ENCODE results near the gene ZNF425.
"Not testable (repeated sequence)": the region's sequence is repeated elsewhere in the genome, so short reads cannot be mapped to it uniquely, and the experiment has no call there.

Gene ZNF425

GRCh38 chr7:149103424-149103823 is 22.7 kb downstream of the ZNF425 start:
- no peaks in the 10 kb centered on the region for H3K36me3 Mint-ChIP-seq
- no peak overlapping the region for H3K4me3 Mint-ChIP-seq
- no peak for DNase-seq
- H3K27ac Mint-ChIP-seq = no peak overlapping the region
- H3K9me3 Mint-ChIP-seq = no peaks in the 10 kb centered on the region
- no peaks in the 10 kb centered on the region for H3K27me3 Mint-ChIP-seq
- H3K4me1 Mint-ChIP-seq = no peaks in the 10 kb centered on the region
- CTCF ChIA-PET = no interaction called here

GRCh38 chr7:149102666-149103065 is 23.5 kb downstream of the ZNF425 start:
- CTCF ChIA-PET = no interaction called here
- no peaks in the 10 kb centered on the region for H3K4me1 Mint-ChIP-seq
- no peak for DNase-seq
- no peak overlapping the region for H3K27ac Mint-ChIP-seq
- no peaks in the 10 kb centered on the region for H3K9me3 Mint-ChIP-seq
- H3K27me3 Mint-ChIP-seq = no peaks in the 10 kb centered on the region
- H3K36me3 Mint-ChIP-seq = no peaks in the 10 kb centered on the region
- no peak overlapping the region for H3K4me3 Mint-ChIP-seq

- no peaks in the 10 kb centered on the region for H3K36me3 Mint-ChIP-seq
- no peak for DNase-seq
- H3K27me3 Mint-ChIP-seq = peaks cover 6% of the 10 kb centered on the region
- no peaks in the 10 kb centered on the region for H3K9me3 Mint-ChIP-seq
- H3K4me1 Mint-ChIP-seq = no peaks in the 10 kb centered on the region
- no peak overlapping the region for H3K27ac Mint-ChIP-seq
- CTCF ChIA-PET = no interaction called here
- H3K4me3 Mint-ChIP-seq = no peak overlapping the region
Measured at GRCh38 chr7:149100821-149101220, 25.3 kb downstream of the ZNF425 start.

GRCh38 chr7:149099058-149099457 is 27.1 kb downstream of the ZNF425 start:
- no peak for DNase-seq
- no peak overlapping the region for H3K27ac Mint-ChIP-seq
- CTCF ChIA-PET = interaction anchor here (1.2 kb wide), 1 partner anchor 34 kb away, joined by 3 read pairs; no protein-coding TSS in a partner anchor
- H3K36me3 Mint-ChIP-seq = no peaks in the 10 kb centered on the region
- H3K27me3 Mint-ChIP-seq = peaks cover 6% of the 10 kb centered on the region
- H3K4me1 Mint-ChIP-seq = no peaks in the 10 kb centered on the region
- H3K9me3 Mint-ChIP-seq = no peaks in the 10 kb centered on the region
- H3K4me3 Mint-ChIP-seq = no peak overlapping the region

GRCh38 chr7:149097088-149097487 is 29.0 kb downstream of the ZNF425 start:
- no peak for DNase-seq
- Mint-ChIP-seq H3K9me3 (no peaks in the 10 kb centered on the region), H3K36me3 (no peaks in the 10 kb centered on the region), H3K27me3 (peaks cover 6% of the 10 kb centered on the region), H3K4me1 (no peaks in the 10 kb centered on the region), H3K27ac (no peak overlapping the region), H3K4me3 (no peak overlapping the region)
- CTCF ChIA-PET = interaction anchor here (1.8 kb wide), 1 partner anchor 92 kb away, joined by 6 read pairs; no protein-coding TSS in a partner anchor

- H3K9me3 Mint-ChIP-seq = no peaks in the 10 kb centered on the region
- peaks cover 19% of the 10 kb centered on the region for H3K4me1 Mint-ChIP-seq
- H3K27ac Mint-ChIP-seq = no peak overlapping the region
- peaks cover 6% of the 10 kb centered on the region for H3K27me3 Mint-ChIP-seq
- H3K4me3 Mint-ChIP-seq = no peak overlapping the region
- no peak for DNase-seq
- CTCF ChIA-PET = interaction anchor here (0.8 to 0.9 kb wide), 2 partner anchors 88 kb away, joined by 3 read pairs; no protein-coding TSS in a partner anchor
- no peaks in the 10 kb centered on the region for H3K36me3 Mint-ChIP-seq
Measured at GRCh38 chr7:149093228-149093627, 32.9 kb downstream of the ZNF425 start.

GRCh38 chr7:149092244-149092643 is 33.9 kb downstream of the ZNF425 start:
- not testable (repeated sequence) for DNase-seq, H3K36me3 Mint-ChIP-seq, H3K27me3 Mint-ChIP-seq, H3K4me3 Mint-ChIP-seq, H3K9me3 Mint-ChIP-seq
- CTCF ChIA-PET = interaction anchor here (0.9 kb wide), 1 partner anchor 87 kb away, joined by 3 read pairs; no protein-coding TSS in a partner anchor
- Mint-ChIP-seq H3K4me1 (peaks cover 20% of the 10 kb centered on the region), H3K27ac (peak overlapping the region; percentile 42)

GRCh38 chr7:149090397-149091195 is 35.5 kb downstream of the ZNF425 start, which contains the start of gene ZNF786:
TSS of gene ZNF786 (minus strand) at chr7:149090718. CDS start at chr7:149090640, 78 bp downstream.
- Mint-ChIP-seq H3K4me3 (peak within 1 kb of the TSS; percentile 90), H3K9me3 (peaks cover 2% of the 10 kb centered on the region), H3K36me3 (peaks cover 8% of the 10 kb centered on the region), H3K4me1 (peaks cover 20% of the 10 kb centered on the region), H3K27ac (peak within 1 kb of the TSS; percentile 98), H3K27me3 (no peaks in the 10 kb centered on the region)
- peak; percentile 93 for DNase-seq
- CTCF ChIA-PET = interaction anchor here (0.5 kb wide), 1 partner anchor 84 kb away, joined by 3 read pairs; no protein-coding TSS in a partner anchor

GRCh38 chr7:149087376-149087775 is 38.7 kb downstream of the ZNF425 start:
- peaks cover 22% of the 10 kb centered on the region for H3K36me3 Mint-ChIP-seq
- CTCF ChIA-PET = interaction anchor here (2.3 kb wide), 1 partner anchor 22 kb away, joined by 9 read pairs; no protein-coding TSS in a partner anchor
- no peak for DNase-seq
- H3K9me3 Mint-ChIP-seq = peaks cover 19% of the 10 kb centered on the region
- H3K4me1 Mint-ChIP-seq = peaks cover 20% of the 10 kb centered on the region
- no peak overlapping the region for H3K27ac Mint-ChIP-seq
- H3K27me3 Mint-ChIP-seq = no peaks in the 10 kb centered on the region
- H3K4me3 Mint-ChIP-seq = no peak overlapping the region

GRCh38 chr7:149085866-149086265 is 40.3 kb downstream of the ZNF425 start:
- H3K4me1 Mint-ChIP-seq = peaks cover 17% of the 10 kb centered on the region
- no peak for DNase-seq
- no peak overlapping the region for H3K27ac Mint-ChIP-seq
- no peaks in the 10 kb centered on the region for H3K27me3 Mint-ChIP-seq
- H3K36me3 Mint-ChIP-seq = peaks cover 22% of the 10 kb centered on the region
- CTCF ChIA-PET = interaction anchor here (0.7 kb wide), 1 partner anchor 103 kb away, joined by 3 read pairs; no protein-coding TSS in a partner anchor
- H3K9me3 Mint-ChIP-seq = peaks cover 19% of the 10 kb centered on the region
- no peak overlapping the region for H3K4me3 Mint-ChIP-seq

- no peak overlapping the region for H3K4me3 Mint-ChIP-seq
- H3K9me3 Mint-ChIP-seq = peaks cover 19% of the 10 kb centered on the region
- no peak overlapping the region for H3K27ac Mint-ChIP-seq
- peaks cover 6% of the 10 kb centered on the region for H3K4me1 Mint-ChIP-seq
- H3K36me3 Mint-ChIP-seq = peaks cover 26% of the 10 kb centered on the region
- H3K27me3 Mint-ChIP-seq = no peaks in the 10 kb centered on the region
- no peak for DNase-seq
- CTCF ChIA-PET = interaction anchor here (0.9 to 2.8 kb wide), 3 partner anchors 10 to 78 kb away, joined by 3 to 8 read pairs (median 3); no protein-coding TSS in a partner anchor
Measured at GRCh38 chr7:149084407-149084806, 41.7 kb downstream of the ZNF425 start.

- Mint-ChIP-seq H3K27ac (no peak overlapping the region), H3K9me3 (peaks cover 19% of the 10 kb centered on the region), H3K4me1 (no peaks in the 10 kb centered on the region), H3K27me3 (no peaks in the 10 kb centered on the region), H3K4me3 (no peak overlapping the region), H3K36me3 (peaks cover 25% of the 10 kb centered on the region)
- DNase-seq = no peak
- CTCF ChIA-PET = no interaction called here
Measured at GRCh38 chr7:149081914-149082313, 44.2 kb downstream of the ZNF425 start.

- peaks cover 22% of the 10 kb centered on the region for H3K36me3 Mint-ChIP-seq
- CTCF ChIA-PET = no interaction called here
- no peak overlapping the region for H3K27ac Mint-ChIP-seq
Measured at GRCh38 chr7:149077594-149077993, 48.5 kb downstream of the ZNF425 start.

GRCh38 chr7:149075286-149075685 is 50.8 kb downstream of the ZNF425 start:
- Mint-ChIP-seq H3K4me1 (peaks cover 6% of the 10 kb centered on the region), H3K9me3 (no peaks in the 10 kb centered on the region), H3K27ac (no peak overlapping the region), H3K4me3 (no peak overlapping the region), H3K36me3 (peaks cover 23% of the 10 kb centered on the region), H3K27me3 (no peaks in the 10 kb centered on the region)
- CTCF ChIA-PET = interaction anchor here (0.9 to 1.5 kb wide), 2 partner anchors 10 to 70 kb away, joined by 5 to 7 read pairs; no protein-coding TSS in a partner anchor
- DNase-seq = no peak

More at GRCh38 chr7:149077594-149077993, 48.5 kb downstream of the ZNF425 start:
- Mint-ChIP-seq H3K27me3 (no peaks in the 10 kb centered on the region), H3K4me1 (peaks cover 6% of the 10 kb centered on the region), H3K9me3 (no peaks in the 10 kb centered on the region), H3K4me3 (no peak overlapping the region)
- no peak for DNase-seq

Data from activated naive CD4-positive, alpha-beta T cell treated with anti-CD3 and anti-CD28 coated beads, Interleukin-2, amount 10 ng/mL, durations not matched to agents 7 days and 5 days (primary cell).